Glutamatergic neuron (in vitro differentiated cells): ENCODE data around the gene EVA1C. TPM values are rescaled to one million over a fixed set of nuclear protein-coding genes. Genes with fewer than 3 reads are reported as not detected.

Source experiments
- DNase-seq: peaks from one replicate; pipeline ENCODE4 v3.0.0; 2022
- H3K27ac Mint-ChIP-seq: one replicate; pipeline ENCODE4 v1.8.0; 2020; ENCODE audit warnings: mild to moderate bottlenecking, mixed read lengths, inconsistent platforms; ENCODE audit not compliant: unreplicated experiment
- H3K27me3 Mint-ChIP-seq: one replicate; pipeline ENCODE4 v1.8.0; 2020; ENCODE audit warnings: mild to moderate bottlenecking, moderate library complexity, mixed read lengths, inconsistent platforms; ENCODE audit not compliant: unreplicated experiment
- H3K36me3 Mint-ChIP-seq: one replicate; pipeline ENCODE4 v1.8.0; 2020; ENCODE audit warnings: mild to moderate bottlenecking, mixed read lengths, inconsistent platforms; ENCODE audit not compliant: unreplicated experiment
- H3K4me1 Mint-ChIP-seq: one replicate; pipeline ENCODE4 v1.8.0; 2020; ENCODE audit warnings: mild to moderate bottlenecking, low read depth, mixed read lengths, inconsistent platforms; ENCODE audit not compliant: unreplicated experiment
- H3K4me3 Mint-ChIP-seq: one replicate; pipeline ENCODE4 v1.8.0; 2020; ENCODE audit warnings: mild to moderate bottlenecking, mixed read lengths, inconsistent platforms; ENCODE audit not compliant: unreplicated experiment
- H3K9me3 Mint-ChIP-seq: one replicate; pipeline ENCODE4 v1.8.0; 2020; ENCODE audit warnings: mild to moderate bottlenecking, moderate library complexity, mixed read lengths, inconsistent platforms; ENCODE audit not compliant: unreplicated experiment
- CTCF ChIP-seq: fragments of 200-600 bp; sonication (generic); IDR thresholded peaks from one replicate; pipeline ENCODE4 v1.5.0; 2021; ENCODE audit not compliant: partially characterized antibody, unreplicated experiment
- total RNA-seq: library from RNA; stranded (reverse); fragmentation: NEBNext Ultra II Directional; extraction: Animal tissue kit (Norgen Biotek cat#: 25700); gene quantifications from one replicate; pipeline ENCODE4 v1.2.1, GENCODE V29; 2021; ENCODE audit not compliant: unreplicated experiment

EVA1C gene
- total RNA-seq, 1 donor from 2014 or later: 2.5 TPM

- no peak for DNase-seq
- Mint-ChIP-seq H3K27me3 (peaks cover 2% of the 10 kb centered on the region), H3K4me3 (no peak overlapping the region), H3K27ac (no peak overlapping the region), H3K36me3 (peaks cover 4% of the 10 kb centered on the region), H3K9me3 (no peaks in the 10 kb centered on the region), H3K4me1 (peaks cover 3% of the 10 kb centered on the region)
- TF ChIP-seq CTCF: no peak
Observed at GRCh38 chr21:32475162-32475812, 62.8 kb downstream of the EVA1C start.

GRCh38 chr21:32476661-32477423 lies 64.3 kb downstream of the EVA1C start:
- Mint-ChIP-seq H3K4me1 (peaks cover 6% of the 10 kb centered on the region), H3K27ac (no peak overlapping the region), H3K27me3 (peaks cover 2% of the 10 kb centered on the region), H3K9me3 (no peaks in the 10 kb centered on the region), H3K36me3 (peaks cover 4% of the 10 kb centered on the region), H3K4me3 (no peak overlapping the region)
- no peak for DNase-seq
- no peak for TF ChIP-seq CTCF

- Mint-ChIP-seq H3K4me3 (no peak overlapping the region), H3K36me3 (peaks cover 4% of the 10 kb centered on the region), H3K27ac (no peak overlapping the region)
Observed at GRCh38 chr21:32477424-32477745, 64.9 kb downstream of the EVA1C start.

GRCh38 chr21:32481875-32482408 lies 69.4 kb downstream of the EVA1C start:
- Mint-ChIP-seq H3K4me1 (peaks cover 9% of the 10 kb centered on the region), H3K36me3 (no peaks in the 10 kb centered on the region), H3K27me3 (peaks cover 4% of the 10 kb centered on the region), H3K27ac (no peak overlapping the region), H3K9me3 (peaks cover 3% of the 10 kb centered on the region), H3K4me3 (no peak overlapping the region)
- no peak for TF ChIP-seq CTCF
- no peak for DNase-seq

More at GRCh38 chr21:32477424-32477745, 64.9 kb downstream of the EVA1C start:
- DNase-seq: no peak
- Mint-ChIP-seq H3K9me3 (peaks cover 2% of the 10 kb centered on the region), H3K27me3 (peaks cover 2% of the 10 kb centered on the region), H3K4me1 (peaks cover 11% of the 10 kb centered on the region)
- no peak for TF ChIP-seq CTCF
